Heart left ventricle (tissue), 16 donors: ENCODE measurements around the gene ACSM4. TPM values are rescaled to one million over a fixed set of nuclear protein-coding genes. Genes with fewer than 3 reads are reported as not detected.

Experiments used
- ATAC-seq, 4 donors: fragments of 200-7000 bp; cut with Tn5 transposase; one replicate each; pipeline ENCODE4 v1.9.1; 2020 to 2022; ENCODE audit warnings: moderate library complexity in 4 of 4, mild to moderate bottlenecking in 3 of 4, moderate number of reproducible peaks in 1 of 4
- DNase-seq, 5 donors: peaks; one replicate each; pipeline ENCODE4 v3.0.0-alpha.2; 2020
- H3K27ac ChIP-seq, 12 donors: fragments of 200-600 bp; sonication (generic) in 4 of 12; one replicate each; pipeline versions ENCODE4 v1.5.0 to v1.8.0; 2016 to 2022; ENCODE audit warnings: mild to moderate bottlenecking in 2 of 12
- H3K27me3 ChIP-seq, 9 donors: fragments of 200-600 bp; sonication (generic) in 2 of 9; one replicate each; pipeline versions ENCODE4 v1.5.1 to v1.8.0; 2016 to 2022; ENCODE audit warnings: mild to moderate bottlenecking in 3 of 9
- H3K36me3 ChIP-seq, 9 donors: fragments of 200-600 bp; sonication (generic) in 2 of 9; one replicate each; pipeline versions ENCODE4 v1.5.0 to v1.8.0; 2018 to 2022; ENCODE audit warnings: mild to moderate bottlenecking in 2 of 9
- H3K4me1 ChIP-seq, 12 donors: fragments of 200-600 bp; sonication (generic) in 4 of 12; one replicate each; pipeline versions ENCODE4 v1.5.0 to v1.8.0; 2016 to 2022; ENCODE audit warnings: mild to moderate bottlenecking in 3 of 12
- H3K4me3 ChIP-seq, 12 donors: fragments of 200-600 bp; sonication (generic) in 4 of 12; one replicate each; pipeline versions ENCODE4 v1.5.0 to v1.8.0; 2017 to 2022; ENCODE audit warnings: mild to moderate bottlenecking in 9 of 12, moderate library complexity in 4 of 12
- H3K9me3 ChIP-seq, 12 donors: fragments of 200-600 bp; sonication (generic) in 4 of 12; one replicate each; pipeline versions ENCODE4 v1.5.0 to v1.8.0; 2016 to 2022; ENCODE audit warnings: mild to moderate bottlenecking in 1 of 12
- POLR2A ChIP-seq, 2 donors: fragments of 450-650 bp; IDR thresholded peaks; one replicate each; pipeline ENCODE4 v1.6.1; 2017; ENCODE audit warnings: antibody characterized with exemption in 2 of 2, mild to moderate bottlenecking in 2 of 2, moderate library complexity in 2 of 2
- WGBS, 4 donors: extraction: QIAGEN DNeasy Blood & Tissue Kit in 2 of 4; methylation state at CpG; one replicate each; pipeline versions ENCODE4 v1.1.5 to v1.1.7; 2013 to 2018; 5-methylcytosine and 5-hydroxymethylcytosine counted together
- intact Hi-C, 10 donors: fragments of 100-400 bp; cut with DNase I; formaldehyde crosslinking; loops; one replicate each; pipeline versions ENCODE4 v1.11.1 to v1.14.2; 2022
- polyA plus RNA-seq, 2 donors: library from polyadenylated mRNA; stranded (reverse); fragments of 200-250 nt; gene quantifications; one replicate each; pipeline ENCODE4 v1.2.3, GENCODE V29; 2013
- total RNA-seq, 9 donors: library from RNA; depleted of rRNA in 2 of 9; stranded (reverse); fragments of >200 nt in 2 of 9; fragmentation: NEBNext Ultra II Directional in 3 of 9; extraction: Animal tissue kit (Norgen Biotek cat#: 25700) in 3 of 9; gene quantifications; one replicate each; pipeline versions ENCODE4 v1.1.0 to v1.2.4, GENCODE V29; 2016 to 2023
- TF ChIP-seq, protein P1 (sequence below), 12 donors: fragments of 200-600 bp; sonication (generic) in 4 of 12; IDR thresholded peaks; one replicate each; pipeline versions ENCODE4 v1.5.0 to v1.8.0; 2018 to 2022; ENCODE audit warnings: antibody characterized with exemption in 12 of 12, mild to moderate bottlenecking in 5 of 12
- donor health status: ischemic (EF 13 %, LVEDD 7.1; RV severe dilation, severe dysfunction).
- donor health status: healthy with polysubstance abuse.
- donor health status: DM: no; HTN: yes; CAD: no.
- donor health status: DM: no; HTN: no; CAD: no.
- donor health status: ischemic (EF 25% LVEDD 6.9; RV normal size, moderate dysfunction).
- donor health status: ischemic (EF 25% LVEDD 5.7; RV mildly dilated, moderate dysfunction).
- donor health status: healthy.
- donor health status: DM: yes; HTN: yes; CAD: no.
- donor health status: ischemic (EF 35%, LVEDD 5.7; RV mildly dilated, moderate dysfunction).
- donor health status: nonischemic (EF 11% LVEDD 7.7; RV severe dilation, severe dysfunction).
- donor health status: DM: yes; HTN: yes; CAD: no.
- donor health status: PGD.
- donor health status: ischemic (EF 29% LVEDD 5.4; RV normal size, mild dysfunction).
- donor health status: nonischemic (EF 23%, LVEDD 6.1; RV moderate dilation, normal function).

Gene ACSM4
- total and polyA plus RNA-seq, 11 donors: not detected

DNA sequence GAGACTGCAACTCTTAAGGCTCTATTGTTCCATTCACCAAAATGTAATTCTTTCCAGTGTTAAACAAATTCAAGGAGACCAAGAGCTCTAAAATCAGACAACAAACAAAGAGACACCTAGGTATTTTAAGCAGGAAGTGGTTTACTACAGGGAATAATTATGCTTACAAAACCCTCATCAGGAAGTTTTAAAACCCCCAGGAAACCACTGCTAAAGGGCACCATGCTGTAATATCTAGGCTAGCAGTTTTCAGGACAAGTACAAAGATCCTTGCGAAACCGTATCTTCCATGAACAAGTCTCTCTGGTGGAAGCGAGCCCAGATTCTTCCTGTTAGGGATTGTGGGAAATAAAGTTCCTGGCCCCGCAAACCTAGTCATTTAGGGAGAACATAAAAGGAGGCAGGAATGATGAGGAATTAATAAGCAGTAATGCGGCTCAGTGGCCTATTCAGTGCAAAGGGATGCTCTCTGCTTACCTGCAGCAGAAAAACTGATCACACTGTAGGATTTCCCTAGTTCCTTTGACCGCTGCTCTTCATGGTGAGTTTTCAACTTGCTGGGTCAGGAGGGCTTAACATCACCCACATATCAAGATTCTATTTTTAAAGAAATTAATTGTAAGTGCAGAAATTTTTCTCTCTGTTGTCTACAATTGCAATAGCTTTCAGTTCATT is 42.8 kb downstream of the ACSM4 start:
- 83 to 89% (median 85%) methylated on average over 6 of the region's 6 CpGs for WGBS, 4 donors
- ATAC-seq: no peak
- Histone ChIP-seq H3K4me3 (no peak overlapping the region), H3K27ac (no peak overlapping the region), H3K4me1 (peaks cover 0 to 21% (median 0%) of the 10 kb centered on the region in 12 donors), H3K9me3 (peaks cover 0 to 27% (median 8%) of the 10 kb centered on the region in 12 donors), H3K36me3 (no peaks in the 10 kb centered on the region), H3K27me3 (no peaks in the 10 kb centered on the region)
- no peak for TF ChIP-seq POLR2A (IDR thresholded peaks at IDR 0.05)
- TF ChIP-seq, protein P1, sequence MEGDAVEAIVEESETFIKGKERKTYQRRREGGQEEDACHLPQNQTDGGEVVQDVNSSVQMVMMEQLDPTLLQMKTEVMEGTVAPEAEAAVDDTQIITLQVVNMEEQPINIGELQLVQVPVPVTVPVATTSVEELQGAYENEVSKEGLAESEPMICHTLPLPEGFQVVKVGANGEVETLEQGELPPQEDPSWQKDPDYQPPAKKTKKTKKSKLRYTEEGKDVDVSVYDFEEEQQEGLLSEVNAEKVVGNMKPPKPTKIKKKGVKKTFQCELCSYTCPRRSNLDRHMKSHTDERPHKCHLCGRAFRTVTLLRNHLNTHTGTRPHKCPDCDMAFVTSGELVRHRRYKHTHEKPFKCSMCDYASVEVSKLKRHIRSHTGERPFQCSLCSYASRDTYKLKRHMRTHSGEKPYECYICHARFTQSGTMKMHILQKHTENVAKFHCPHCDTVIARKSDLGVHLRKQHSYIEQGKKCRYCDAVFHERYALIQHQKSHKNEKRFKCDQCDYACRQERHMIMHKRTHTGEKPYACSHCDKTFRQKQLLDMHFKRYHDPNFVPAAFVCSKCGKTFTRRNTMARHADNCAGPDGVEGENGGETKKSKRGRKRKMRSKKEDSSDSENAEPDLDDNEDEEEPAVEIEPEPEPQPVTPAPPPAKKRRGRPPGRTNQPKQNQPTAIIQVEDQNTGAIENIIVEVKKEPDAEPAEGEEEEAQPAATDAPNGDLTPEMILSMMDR (IDR thresholded peaks at IDR 0.05): no peak
- DNase-seq: no peak
- intact Hi-C loops: no loop called here

GRCh38 chr12:7349418-7349817 is 45.5 kb downstream of the ACSM4 start:
- no peak for DNase-seq
- no peak for ATAC-seq
- no peak for TF ChIP-seq POLR2A (IDR thresholded peaks at IDR 0.05)
- TF ChIP-seq, protein P1 (IDR thresholded peaks at IDR 0.05): no peak
- Histone ChIP-seq H3K27ac (no peak overlapping the region), H3K27me3 (no peaks in the 10 kb centered on the region), H3K4me3 (no peak overlapping the region), H3K36me3 (no peaks in the 10 kb centered on the region), H3K4me1 (peaks cover 0 to 19% (median 0%) of the 10 kb centered on the region in 12 donors), H3K9me3 (peaks cover 0 to 15% (median 5%) of the 10 kb centered on the region in 12 donors)
- WGBS, 4 donors: 62 to 81% (median 73%) methylated on average over 4 of the region's 4 CpGs
- intact Hi-C loops: no loop called here

DNA sequence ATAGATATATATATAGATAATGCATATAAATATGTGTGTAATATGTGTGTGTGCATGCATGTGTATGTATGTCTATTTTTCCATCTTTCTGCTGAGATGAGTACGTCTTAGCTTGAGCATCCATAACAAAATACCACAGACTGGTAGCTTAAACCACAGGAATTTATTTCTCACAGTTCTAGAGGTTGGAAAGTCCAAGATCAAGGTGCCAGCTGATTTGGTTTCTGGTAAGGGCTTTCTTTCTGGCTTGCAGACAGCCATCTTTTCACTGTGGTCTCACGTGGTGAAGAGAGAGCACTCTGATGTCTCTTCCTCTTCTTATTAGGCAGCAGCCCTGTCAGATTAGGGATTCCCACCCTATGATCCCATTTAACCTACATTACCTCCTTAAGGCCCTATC is 47.3 kb downstream of the ACSM4 start:
- TF ChIP-seq, protein P1 (IDR thresholded peaks at IDR 0.05): no peak
- TF ChIP-seq POLR2A (IDR thresholded peaks at IDR 0.05): no peak
- H3K27ac ChIP-seq: no peak overlapping the region
- intact Hi-C loops: no loop called here
- peaks cover 0 to 1% (median 0%) of the 10 kb centered on the region in 12 donors for H3K4me1 ChIP-seq
- H3K4me3 ChIP-seq: no peak overlapping the region
- no peaks in the 10 kb centered on the region for H3K36me3 ChIP-seq
- DNase-seq (no peak), ATAC-seq (no peak)
- 54 to 70% (median 57%) methylated on average over 2 of the region's 2 CpGs for WGBS, 4 donors
- peaks cover 0 to 4% (median 0%) of the 10 kb centered on the region in 12 donors for H3K9me3 ChIP-seq
- H3K27me3 ChIP-seq: no peaks in the 10 kb centered on the region

GRCh38 chr12:7352661-7353060 is 48.8 kb downstream of the ACSM4 start:
- H3K9me3 ChIP-seq: no peaks in the 10 kb centered on the region
- H3K4me3 ChIP-seq: no peak overlapping the region
- no peak overlapping the region for H3K27ac ChIP-seq
- TF ChIP-seq, protein P1 (IDR thresholded peaks at IDR 0.05): no peak
- no peak for TF ChIP-seq POLR2A (IDR thresholded peaks at IDR 0.05)
- intact Hi-C loops: no loop called here
- H3K27me3 ChIP-seq: no peaks in the 10 kb centered on the region
- DNase-seq: no peak
- peaks cover 0 to 11% (median 0%) of the 10 kb centered on the region in 9 donors for H3K36me3 ChIP-seq
- ATAC-seq: no peak
- H3K4me1 ChIP-seq: no peaks in the 10 kb centered on the region
